Mammary epithelial cell (primary cell): ENCODE measurements around the gene ITPR2.

Experiments used
- CTCF ChIP-seq, 2 donors: IDR thresholded peaks in 1 of 2; conservative IDR thresholded peaks in 1 of 2; 2 replicates each; pipeline ENCODE4 v1.5.1; 2011 to 2012; ENCODE audit warnings: inconsistent platforms in 2 of 2, low read length in 2 of 2, mild to moderate bottlenecking in 2 of 2, control low read depth in 1 of 2, low read depth in 1 of 2; ENCODE audit not compliant: insufficient read depth in 1 of 2; ENCODE audit errors: extremely low read depth in 1 of 2
- EZH2 ChIP-seq: IDR thresholded peaks from 2 replicates; pipeline ENCODE4 v1.6.1; 2012; ENCODE audit warnings: low read length, inconsistent platforms, borderline replicate concordance

GRCh38 chr12:26744697-26745440, 88.1 kb downstream of the ITPR2 start:
- TF ChIP-seq CTCF (conservative IDR thresholded peaks at IDR 0.05 in 1 of 2, IDR thresholded peaks at IDR 0.05 in 1 of 2; ENCODE audit: extremely low read depth in 1 of 2, insufficient read depth in 1 of 2, low read depth in 1 of 2, low read length in 2 of 2) (no peak), EZH2 (no peak)
